Measurements from ENCODE around the gene CRACDL.

Gene CRACDL

GRCh38 chr2:98897746-98898145 lies 38.3 kb downstream of the CRACDL start:
- no peak for DNase-seq (ENCODE audit: low read depth)
- in situ Hi-C loops (cut with HindIII; ENCODE audit: low sequenced_read_pairs): no loop called here
- TF ChIP-seq CTCF (IDR thresholded peaks at IDR 0.05; ENCODE audit: low read depth, low read length, missing control alignments): no peak
- H3K4me3 ChIP-seq (ENCODE audit: low read depth, low read length): no peak overlapping the region

GRCh38 chr2:98896944-98897343 lies 39.1 kb downstream of the CRACDL start:
- H3K4me3 ChIP-seq (ENCODE audit: low read depth, low read length): no peak overlapping the region
- in situ Hi-C loops (cut with HindIII; ENCODE audit: low sequenced_read_pairs): no loop called here
- no peak for TF ChIP-seq CTCF (IDR thresholded peaks at IDR 0.05; ENCODE audit: low read depth, low read length, missing control alignments)
- no peak for DNase-seq (ENCODE audit: low read depth)

GRCh38 chr2:98896416-98896815 lies 39.6 kb downstream of the CRACDL start:
- H3K4me3 ChIP-seq (ENCODE audit: low read depth, low read length): no peak overlapping the region
- in situ Hi-C loops (cut with HindIII; ENCODE audit: low sequenced_read_pairs): no loop called here
- TF ChIP-seq CTCF (IDR thresholded peaks at IDR 0.05; ENCODE audit: low read depth, low read length, missing control alignments): no peak
- DNase-seq (ENCODE audit: low read depth): no peak

GRCh38 chr2:98895901-98896300 lies 40.1 kb downstream of the CRACDL start:
- TF ChIP-seq CTCF (IDR thresholded peaks at IDR 0.05; ENCODE audit: low read depth, low read length, missing control alignments): no peak
- in situ Hi-C loops (cut with HindIII; ENCODE audit: low sequenced_read_pairs): no loop called here
- DNase-seq (ENCODE audit: low read depth): no peak
- H3K4me3 ChIP-seq (ENCODE audit: low read depth, low read length): no peak overlapping the region

GRCh38 chr2:98895221-98895620 lies 40.8 kb downstream of the CRACDL start:
- no peak for TF ChIP-seq CTCF (IDR thresholded peaks at IDR 0.05; ENCODE audit: low read depth, low read length, missing control alignments)
- DNase-seq (ENCODE audit: low read depth): no peak
- no peak overlapping the region for H3K4me3 ChIP-seq (ENCODE audit: low read depth, low read length)
- in situ Hi-C loops (cut with HindIII; ENCODE audit: low sequenced_read_pairs): no loop called here

GRCh38 chr2:98894331-98895000 lies 41.6 kb downstream of the CRACDL start:
- no peak overlapping the region for H3K4me3 ChIP-seq (ENCODE audit: low read depth, low read length)
- no peak for DNase-seq (ENCODE audit: low read depth)
- TF ChIP-seq CTCF (IDR thresholded peaks at IDR 0.05; ENCODE audit: low read depth, low read length, missing control alignments): no peak
- in situ Hi-C loops (cut with HindIII; ENCODE audit: low sequenced_read_pairs): no loop called here

Measured in astrocyte of the cerebellum (primary cell).